GM19023 (cell line): Measurements from ENCODE around the gene SCLY.

Experiments
- ATAC-seq: cut with Tn5 transposase; IDR thresholded peaks from one replicate; pipeline ENCODE4 v1.9.1; 2021; ENCODE audit warnings: mild to moderate bottlenecking, moderate library complexity; ENCODE audit not compliant: unreplicated experiment

The SCLY gene

DNA sequence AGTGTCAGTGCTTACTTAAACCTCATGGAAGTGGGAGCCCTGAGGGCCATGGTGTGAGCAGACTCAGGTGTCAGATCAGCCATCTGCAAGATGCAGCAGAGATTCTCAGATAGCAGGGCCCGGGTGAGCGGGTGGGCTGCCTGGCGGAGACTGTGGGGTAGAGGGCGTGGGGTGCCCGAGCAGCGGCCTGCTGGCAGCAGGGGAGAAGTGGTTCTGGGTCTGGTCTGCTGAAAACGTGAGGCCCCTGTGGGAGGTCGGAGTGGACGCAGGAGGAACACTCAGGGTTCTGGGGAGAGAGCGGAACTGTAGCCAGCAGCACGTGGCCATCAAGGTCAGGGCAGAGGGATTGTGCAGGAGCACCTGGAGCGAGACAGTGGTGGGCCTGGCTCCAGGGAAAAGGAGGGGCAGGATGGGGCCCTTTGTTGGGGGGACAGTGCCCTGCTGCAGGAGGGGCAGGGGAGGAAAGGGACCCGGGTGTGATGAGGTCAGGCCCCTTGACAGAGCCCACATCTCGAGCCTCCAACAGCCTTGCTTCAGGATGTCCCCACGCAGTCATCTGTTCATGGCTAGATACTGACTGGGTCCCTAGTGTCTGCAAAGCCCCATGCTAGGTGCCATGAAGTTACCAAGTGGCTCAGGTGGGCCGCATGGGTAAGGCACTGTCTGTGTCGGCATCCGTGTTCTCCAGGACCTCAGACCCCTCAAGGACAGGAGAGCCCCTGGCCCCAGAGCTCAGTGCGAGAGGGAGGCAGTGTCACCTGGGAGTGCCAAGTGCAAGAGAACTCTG is 36.6 kb downstream of the SCLY start:
- ATAC-seq = no peak

DNA sequence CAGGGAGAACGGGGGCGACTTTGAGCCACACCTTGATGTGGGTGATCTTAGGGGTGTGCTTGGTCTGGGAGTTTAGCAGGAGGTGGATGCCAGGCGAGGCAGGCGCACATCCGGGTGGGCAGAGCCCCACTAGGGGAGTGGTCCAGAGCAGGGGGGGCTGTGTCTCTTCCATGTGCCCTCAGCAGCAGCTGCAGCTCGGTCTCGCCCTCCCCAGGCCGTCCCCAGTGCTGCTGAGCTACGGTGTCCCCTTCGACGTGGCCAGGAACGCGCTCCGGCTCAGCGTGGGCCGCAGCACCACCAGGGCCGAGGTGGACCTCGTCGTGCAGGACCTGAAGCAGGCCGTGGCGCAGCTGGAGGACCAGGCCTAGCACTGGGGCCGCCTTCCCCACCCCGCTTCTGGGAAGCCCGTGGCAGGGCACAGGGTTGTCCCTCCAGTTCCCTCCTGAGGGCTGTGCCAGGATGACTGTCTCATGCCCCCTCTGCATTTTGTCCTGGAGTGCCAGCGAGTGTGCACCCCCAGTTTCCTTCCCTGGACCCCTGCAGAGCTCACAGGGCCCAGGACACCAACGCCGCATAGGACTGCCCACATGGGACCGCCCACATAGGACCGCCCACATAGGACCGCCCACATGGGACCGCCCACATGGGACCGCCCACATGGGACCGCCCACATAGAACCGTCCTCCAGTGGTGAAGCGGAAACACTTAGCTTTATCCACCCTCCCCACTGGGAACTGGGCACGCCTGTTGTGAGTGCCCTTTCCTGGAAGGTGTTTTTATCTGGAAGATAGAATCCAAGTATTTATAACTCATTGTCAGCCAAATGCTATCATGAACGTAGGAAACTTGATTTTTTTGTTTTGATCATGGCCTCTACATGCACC is 37.4 kb downstream of the SCLY start:
- peak; percentile 70 for ATAC-seq

DNA sequence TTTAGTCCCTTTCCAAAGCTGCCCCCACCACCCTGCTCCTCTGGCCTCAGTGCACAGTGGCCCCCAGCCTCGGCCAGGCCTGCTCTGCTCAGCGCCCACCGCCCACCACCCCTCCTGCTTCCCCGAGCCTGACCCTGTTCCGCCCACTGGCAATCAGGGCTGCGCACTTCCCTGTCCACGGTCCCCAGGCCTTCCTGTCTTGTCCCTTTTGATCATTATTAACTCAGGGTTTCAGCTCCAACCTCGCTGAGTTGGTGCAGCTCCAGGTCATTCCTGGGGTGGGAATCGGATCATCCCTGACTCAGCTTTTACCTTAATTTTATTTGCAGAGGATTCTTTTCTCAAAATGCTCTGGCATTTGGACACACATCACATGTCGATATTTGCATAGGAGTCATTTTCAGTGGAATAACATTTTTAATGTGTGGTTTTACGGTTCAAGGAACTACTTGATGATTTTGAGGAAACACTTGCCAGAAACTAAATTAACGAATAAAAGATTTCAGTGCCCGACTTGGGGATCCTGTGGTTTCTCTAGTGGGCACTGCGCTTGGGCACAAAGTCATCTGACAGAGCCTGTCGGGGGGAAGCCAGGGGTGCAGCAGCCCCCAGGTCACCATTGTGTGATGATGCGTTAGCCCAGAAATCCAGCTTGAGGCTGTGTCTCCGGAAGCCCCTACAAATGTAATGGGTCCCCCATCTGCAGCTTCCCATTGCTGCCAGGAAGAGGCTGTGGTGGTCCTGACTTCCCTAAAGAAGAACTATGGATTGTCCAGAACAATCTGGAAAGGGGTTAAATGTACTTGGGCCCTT is 38.3 kb downstream of the SCLY start:
- ATAC-seq = peak; percentile 12

DNA sequence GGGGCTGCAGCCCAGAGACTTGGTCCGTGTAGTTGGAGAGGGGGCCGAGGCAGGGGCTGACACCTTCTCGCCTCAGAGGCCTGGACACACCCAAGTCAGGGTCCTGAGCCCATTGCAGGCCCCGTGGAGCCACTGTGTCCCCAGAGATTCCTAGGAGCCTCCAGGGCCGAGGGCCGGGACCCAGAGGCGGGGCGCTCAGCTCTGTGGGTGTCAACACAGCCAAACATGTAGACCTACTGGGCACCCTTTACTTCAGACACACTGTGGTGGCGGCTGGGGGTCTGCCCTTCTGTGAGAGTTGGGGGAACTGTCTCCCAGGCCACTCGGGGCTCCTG is 38.9 kb downstream of the SCLY start:
- ATAC-seq = no peak

DNA sequence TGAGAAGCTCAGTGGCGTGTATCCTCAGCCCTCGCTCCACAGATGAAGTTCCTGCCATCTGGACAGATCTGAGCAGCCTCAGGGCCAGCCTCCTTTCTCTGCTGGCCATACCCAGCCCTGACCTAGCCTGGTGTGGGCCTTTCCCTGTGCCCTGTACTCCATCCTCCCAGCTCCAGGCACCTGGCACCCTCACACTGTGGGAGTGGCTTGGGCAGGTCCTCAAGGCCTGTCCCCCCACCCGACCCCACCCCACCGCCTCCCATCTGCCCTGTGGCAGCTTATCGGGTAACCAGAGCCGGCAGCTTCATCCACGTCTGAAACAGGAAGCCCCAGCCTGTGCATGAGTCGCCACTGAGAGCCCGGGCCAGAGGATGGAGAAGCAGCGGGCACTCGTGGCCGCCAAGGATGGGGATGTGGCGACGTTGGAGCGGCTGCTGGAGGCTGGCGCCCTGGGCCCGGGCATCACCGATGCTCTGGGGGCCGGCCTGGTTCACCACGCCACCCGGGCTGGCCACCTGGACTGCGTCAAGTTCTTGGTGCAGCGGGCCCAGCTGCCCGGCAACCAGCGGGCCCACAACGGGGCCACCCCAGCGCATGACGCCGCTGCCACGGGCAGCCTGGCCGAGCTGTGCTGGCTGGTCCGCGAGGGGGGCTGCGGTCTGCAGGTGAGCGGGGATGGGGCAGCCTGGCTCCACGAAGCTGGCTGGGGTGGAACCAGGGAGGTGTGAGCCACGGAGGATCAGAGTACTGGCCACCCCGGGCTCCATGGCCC is 39.4 kb downstream of the SCLY start, which contains the start of gene ESPNL:
Gene ESPNL (plus strand): TSS at position 292 of the 772 bp plus-strand sequence. CDS start 80 bp downstream, at position 372.
- no peak for ATAC-seq

DNA sequence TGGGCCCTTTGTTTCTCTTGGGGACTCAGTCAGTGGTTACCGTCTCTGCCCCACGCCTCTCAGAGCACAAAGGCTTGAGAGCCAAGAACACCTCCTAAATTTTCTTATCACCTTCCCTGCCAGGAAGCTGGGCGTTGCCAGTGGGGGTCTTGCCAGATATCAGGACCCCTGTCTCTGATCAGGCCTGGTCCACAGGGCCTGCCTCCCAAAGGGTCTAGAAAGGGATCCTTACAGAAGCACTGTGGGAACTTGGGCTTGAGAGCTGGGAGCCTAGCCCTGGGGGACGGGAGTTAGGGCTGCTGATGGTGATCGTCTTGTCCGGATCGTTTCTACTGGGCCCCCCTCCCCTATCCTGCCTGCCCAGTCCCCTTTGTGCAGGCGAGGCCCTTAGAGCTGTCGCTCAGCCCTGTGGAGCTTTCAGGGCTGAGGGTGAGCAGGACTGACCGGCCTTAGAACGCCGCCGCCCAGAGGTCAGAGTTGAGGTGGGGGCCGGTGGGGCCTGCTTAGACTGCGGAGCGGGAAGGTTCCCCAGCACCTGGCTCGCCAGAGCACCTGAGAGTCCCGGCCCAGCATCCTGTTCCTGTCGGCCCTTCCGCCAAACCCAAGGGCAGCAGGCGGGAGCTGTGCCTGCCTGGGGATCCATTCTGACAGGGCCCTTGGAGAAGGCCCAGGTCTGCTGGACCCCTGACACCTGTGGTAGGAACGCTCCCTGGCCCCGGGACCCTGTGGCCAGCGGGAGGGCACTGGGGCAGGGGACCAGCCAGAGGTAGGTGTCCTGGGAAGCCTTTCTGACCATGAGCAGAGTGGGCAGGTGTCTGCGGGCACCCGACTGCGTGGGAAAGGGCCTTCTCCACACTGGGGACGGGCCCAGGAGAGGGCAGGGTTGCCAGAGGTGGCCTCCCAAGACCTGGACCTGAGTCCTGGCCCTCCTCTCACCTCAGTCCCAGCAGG is 40.3 kb downstream of the SCLY start:
- ATAC-seq = no peak

DNA sequence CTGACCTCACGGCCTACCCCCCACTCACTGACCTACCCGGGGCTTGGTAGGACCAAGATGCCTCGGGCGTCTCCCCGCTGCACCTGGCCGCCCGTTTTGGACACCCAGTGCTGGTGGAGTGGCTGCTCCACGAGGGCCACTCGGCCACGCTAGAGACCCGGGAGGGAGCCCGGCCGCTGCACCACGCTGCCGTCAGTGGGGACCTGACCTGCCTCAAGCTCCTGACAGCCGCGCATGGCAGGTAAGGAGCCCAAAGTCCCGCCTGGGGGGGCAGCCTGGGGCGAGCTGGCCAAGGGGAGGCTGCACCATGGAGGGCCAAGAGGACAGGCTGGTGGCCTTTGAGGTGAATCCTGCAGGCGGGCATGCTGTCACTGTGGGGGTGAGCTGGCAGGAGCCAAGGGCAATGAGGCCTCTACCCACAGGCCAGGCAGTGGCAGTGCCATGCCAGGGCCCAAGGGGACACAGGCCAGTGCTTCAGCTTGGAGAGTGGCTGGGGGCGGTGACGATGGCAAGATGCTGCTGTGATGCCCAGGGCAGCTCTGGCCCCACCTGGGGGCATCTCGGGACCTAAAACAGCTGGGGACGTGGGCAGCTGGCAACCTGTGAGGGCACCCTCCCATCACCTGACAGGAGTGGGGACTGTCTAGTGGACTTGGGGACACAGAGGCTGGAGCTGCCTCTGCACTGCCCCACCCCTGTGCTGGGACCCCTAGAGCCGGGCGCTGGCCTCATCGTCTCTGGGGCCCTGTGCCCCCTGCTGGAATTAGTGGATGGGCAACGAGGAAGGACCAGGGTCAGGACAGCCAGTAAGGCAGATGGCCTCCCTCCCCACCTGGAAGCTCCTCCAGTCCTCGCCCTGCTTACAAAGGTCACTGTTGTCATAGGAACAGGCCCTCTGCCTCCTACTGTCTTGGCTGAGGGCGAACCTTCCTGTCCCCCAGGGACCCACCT is 41.4 kb downstream of the SCLY start:
- no peak for ATAC-seq

DNA sequence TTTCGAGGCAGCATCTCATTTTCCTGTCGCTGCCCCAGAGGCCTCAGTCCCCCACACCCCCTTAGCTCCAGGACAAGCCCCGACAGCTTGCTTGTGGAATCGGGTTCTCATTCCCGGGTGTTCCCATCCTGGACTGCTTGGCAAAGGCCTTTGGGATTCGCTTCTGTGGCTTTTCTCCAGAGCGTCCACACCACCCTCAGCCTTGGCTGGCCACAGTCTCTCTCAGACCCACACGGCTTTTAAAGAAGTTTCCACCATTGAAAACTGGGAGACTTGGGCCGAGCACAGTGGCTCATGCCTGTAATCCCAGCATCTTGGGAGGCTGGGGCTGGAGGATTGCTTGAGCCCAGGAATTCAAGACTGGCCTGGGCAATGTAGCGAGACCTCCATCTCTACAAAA is 42.1 kb downstream of the SCLY start:
- ATAC-seq = no peak

DNA sequence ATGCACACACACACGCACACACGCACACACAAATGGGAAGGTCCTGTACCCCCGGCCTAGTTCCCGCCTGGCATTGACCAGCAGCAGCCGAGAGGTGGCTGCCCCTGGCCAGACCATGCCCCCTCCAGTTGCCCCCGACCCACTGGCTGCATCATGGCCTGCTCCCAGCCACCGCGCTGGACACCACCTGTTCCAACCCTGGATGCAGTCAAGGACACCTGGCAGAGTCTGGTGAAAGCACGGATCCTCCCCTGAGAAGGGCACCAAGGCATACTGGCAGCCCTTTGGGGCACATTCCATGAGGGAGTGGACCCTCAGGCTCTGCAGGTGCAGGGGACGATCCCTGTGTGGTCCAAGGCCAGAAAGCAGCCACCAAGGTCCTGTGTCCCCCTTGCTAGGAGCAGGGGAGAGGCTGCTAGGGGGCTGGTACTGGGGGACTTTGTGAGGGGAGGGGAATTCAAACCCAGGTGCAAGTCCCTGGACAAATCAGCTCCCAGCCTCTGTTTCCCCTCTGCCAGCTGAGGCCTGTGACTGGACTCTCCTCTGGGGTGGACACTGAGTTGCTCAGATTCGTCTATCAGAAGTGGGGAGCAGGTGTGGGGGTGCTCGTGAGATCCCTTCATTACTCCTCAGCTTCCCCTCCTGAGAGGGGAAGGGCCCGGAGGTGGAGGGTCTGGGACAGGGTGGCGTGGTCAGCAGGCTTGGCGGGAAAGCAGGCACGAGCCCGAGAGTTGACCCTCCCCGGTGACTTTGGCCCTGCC is 42.8 kb downstream of the SCLY start:
- ATAC-seq = no peak

DNA sequence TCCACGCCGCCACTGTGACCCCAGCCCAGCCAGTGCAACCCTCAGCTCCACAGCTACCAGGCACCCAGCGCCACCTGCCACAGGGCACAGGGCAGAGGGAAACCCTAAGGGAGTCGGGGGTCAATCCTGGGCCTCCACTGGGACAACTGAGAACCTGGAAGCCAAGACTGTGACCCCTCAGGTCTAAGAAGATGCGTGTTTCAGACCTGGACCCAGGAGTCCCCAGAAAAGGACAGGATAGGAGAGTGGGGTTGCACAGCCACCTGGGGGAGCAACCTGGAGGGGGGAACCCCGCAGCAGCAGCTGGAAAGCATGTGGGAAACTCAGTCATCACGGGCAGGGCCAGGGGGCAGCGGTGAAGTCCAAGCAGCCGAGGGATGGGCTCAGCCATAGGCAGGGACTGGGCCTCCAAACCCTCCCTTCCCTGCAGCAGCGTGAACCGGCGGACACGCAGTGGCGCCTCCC is 43.5 kb downstream of the SCLY start:
- ATAC-seq = no peak

DNA sequence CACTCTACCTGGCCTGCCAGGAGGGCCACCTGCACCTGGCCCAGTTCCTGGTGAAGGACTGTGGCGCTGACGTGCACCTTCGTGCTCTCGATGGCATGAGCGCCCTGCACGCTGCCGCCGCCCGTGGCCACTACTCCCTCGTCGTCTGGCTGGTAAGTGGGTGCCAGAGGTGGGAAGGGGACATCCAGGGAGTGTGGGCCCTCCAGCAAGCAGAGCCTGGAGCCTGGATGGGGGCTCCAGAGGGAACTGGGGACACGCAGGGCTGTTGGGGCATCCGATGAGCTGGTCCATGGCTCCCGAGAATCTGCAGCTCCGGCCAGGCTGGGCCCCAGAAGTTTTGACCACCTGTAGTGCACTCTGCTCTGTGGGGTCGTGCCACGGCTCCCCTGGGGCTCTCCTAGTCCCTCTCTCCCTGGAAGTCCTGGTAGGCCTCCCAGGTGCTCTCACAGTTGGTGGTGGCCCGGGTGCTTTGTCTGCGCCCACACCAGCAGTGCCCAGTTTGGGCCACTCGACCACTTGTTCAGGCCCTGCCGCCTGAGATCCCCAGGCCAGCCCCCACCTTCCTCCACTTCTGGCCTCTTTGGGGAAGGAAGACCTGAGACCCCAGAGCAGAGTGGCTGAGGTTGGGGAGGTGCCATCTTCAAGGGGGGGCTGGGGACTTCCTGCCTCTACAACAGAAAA is 44.0 kb downstream of the SCLY start:
- no peak for ATAC-seq

DNA sequence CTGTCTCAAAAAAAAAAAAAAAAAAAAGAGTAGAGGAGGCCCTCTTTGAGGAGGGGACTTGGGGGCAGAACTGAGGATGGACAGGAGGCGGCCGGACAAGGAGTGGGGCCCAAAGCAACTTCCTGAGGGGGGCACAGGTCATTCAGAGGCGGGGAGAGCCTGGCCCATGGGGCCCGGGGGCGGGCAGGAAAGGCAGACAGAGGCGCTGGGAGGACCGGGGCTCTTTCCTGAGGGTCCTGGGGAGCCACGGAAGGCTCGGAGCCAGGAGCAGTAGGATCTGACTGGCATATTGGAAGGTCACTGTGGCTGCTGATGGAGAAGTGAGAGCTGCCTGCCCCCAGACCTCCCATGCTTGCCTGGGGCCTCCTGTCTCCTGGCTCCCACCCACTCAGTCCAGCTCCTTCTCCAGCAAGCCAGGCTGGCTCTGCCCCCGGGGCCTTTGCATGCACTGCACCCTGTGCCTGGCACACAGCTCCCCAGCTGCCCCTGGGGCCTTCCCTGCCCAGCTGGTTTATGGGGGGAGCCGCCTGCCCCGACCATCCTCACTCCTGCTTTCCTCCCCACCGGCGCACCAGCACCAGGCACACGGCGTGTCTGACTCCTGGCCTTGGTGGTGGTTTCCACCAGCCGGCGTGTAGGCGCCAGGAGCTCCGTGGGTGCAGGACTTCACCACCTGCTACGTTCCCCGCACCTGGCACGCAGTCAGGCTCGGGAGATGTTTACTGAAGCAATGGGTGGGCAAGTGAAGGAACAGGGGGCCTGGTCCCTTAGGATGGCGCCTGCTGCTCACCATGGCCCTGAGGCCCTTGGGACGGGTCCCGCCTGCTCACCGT is 44.9 kb downstream of the SCLY start:
- ATAC-seq = no peak

DNA sequence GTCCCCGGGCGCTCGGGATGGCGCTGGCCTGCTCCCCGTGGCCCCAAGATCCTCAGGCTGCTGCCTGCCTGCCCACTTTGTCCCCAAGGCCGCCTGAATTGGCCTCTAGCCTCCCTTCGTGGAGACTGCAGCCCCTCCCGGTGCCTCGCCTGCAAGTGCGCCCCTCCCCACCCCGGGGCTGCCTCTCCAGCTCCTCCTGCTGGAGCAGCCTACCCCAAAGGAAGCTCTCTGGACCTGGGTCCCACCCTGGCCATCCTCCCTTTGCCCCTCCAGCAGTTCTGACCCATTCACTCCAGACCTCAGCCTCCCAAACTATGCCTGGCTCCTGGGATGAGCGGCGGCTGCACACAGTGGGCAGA is 45.5 kb downstream of the SCLY start:
- ATAC-seq = no peak

DNA sequence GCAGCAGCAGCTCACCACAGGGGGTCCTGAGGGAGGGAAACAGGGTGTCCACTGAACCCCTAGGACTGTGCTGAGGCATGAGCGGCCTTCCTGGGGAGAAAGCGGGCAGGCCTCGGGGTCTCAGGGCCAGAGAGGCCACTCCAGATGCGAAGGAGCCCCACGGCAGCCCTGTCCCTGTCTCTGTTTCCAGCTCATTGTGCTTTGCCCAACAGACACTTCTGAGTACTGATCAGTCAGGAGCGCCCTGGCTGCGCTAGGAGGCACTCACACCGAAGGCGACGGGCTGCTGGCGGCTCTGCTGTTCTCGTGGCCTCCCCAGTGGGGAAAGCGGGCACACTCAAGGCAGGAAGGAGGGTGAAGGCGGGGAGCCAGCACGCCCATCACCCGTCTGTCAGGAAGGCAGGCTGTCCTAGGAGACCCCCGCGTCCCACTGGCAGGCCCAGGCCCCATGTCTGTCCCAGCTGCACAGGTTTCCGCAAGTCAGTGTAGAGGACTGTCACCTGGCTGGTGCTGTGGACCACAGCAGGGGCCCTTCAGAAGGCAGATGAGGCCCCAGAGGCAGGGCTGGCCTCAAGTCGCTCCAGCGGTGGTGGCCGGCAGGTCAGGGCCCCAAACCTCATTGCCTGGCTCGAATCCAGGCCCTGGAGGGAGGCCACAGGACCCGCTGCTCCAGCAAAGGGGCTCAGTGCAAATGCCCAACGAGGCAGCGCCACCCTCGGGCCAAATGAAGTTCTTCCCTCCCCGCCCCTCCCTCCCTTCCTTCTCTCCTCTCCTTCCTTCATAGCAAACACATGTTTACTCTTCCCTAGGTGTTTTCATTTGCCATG is 46.1 kb downstream of the SCLY start:
- ATAC-seq = peak; percentile 27
